CD14-positive monocyte (primary cell): Measurements from ENCODE around the gene R3HCC1L. TPM values are rescaled to one million over a fixed set of nuclear protein-coding genes. Genes with fewer than 3 reads are reported as not detected.

ENCODE experiments used
- DNase-seq, 3 donors: peaks; one replicate each; pipeline ENCODE4 v3.0.0-alpha.2; 2011 to 2022
- H2AFZ ChIP-seq: 2 replicates; pipeline ENCODE4 v1.6.0; 2012; ENCODE audit warnings: mild to moderate bottlenecking, low read depth, low read length, inconsistent platforms; ENCODE audit not compliant: insufficient read depth, poor library complexity, severe bottlenecking
- H3K27ac ChIP-seq, 2 donors: 1 replicate in 1 of 2; 2 replicates in 1 of 2; pipeline ENCODE4 v1.5.1; 2012 to 2013; ENCODE audit warnings: low read length in 2 of 2, control low read depth in 1 of 2, inconsistent platforms in 1 of 2, low read depth in 1 of 2, mild to moderate bottlenecking in 1 of 2
- H3K27me3 ChIP-seq, 2 donors: one replicate each; pipeline versions ENCODE4 v1.6.0 to v1.6.1; 2011 to 2013; ENCODE audit warnings: low read length in 2 of 2; ENCODE audit not compliant: control insufficient read depth in 2 of 2, insufficient read depth in 2 of 2
- H3K36me3 ChIP-seq, 2 donors: replicated peaks in 1 of 2; 1 replicate in 1 of 2; 2 replicates in 1 of 2; pipeline versions ENCODE4 v1.5.1 to v1.6.1; 2012 to 2013; ENCODE audit warnings: low read length in 2 of 2, control low read depth in 1 of 2, inconsistent platforms in 1 of 2, mild to moderate bottlenecking in 1 of 2; ENCODE audit not compliant: insufficient read depth in 2 of 2, control insufficient read depth in 1 of 2
- H3K4me1 ChIP-seq, 2 donors: 1 replicate in 1 of 2; 2 replicates in 1 of 2; pipeline versions ENCODE4 v1.5.1 to v1.6.1; 2012 to 2013; ENCODE audit warnings: low read length in 2 of 2, control low read depth in 1 of 2, inconsistent platforms in 1 of 2, mild to moderate bottlenecking in 1 of 2, moderate library complexity in 1 of 2; ENCODE audit not compliant: insufficient read depth in 2 of 2, control insufficient read depth in 1 of 2
- H3K4me2 ChIP-seq: replicated peaks from 2 replicates; pipeline ENCODE3; 2012; ENCODE audit warnings: low read length, moderate library complexity, mild to moderate bottlenecking; ENCODE audit not compliant: poor library complexity, severe bottlenecking; ENCODE audit errors: extremely low read depth
- H3K4me3 ChIP-seq, 3 experiments: fragments of 200-600 bp in 1 of 3; sonication (generic) in 1 of 3; replicated peaks in 1 of 3; 1 replicate in 2 of 3; 2 replicates in 1 of 3; pipeline ENCODE4 v1.5.1; 2011 to 2013; ENCODE audit warnings: low read length in 3 of 3, mild to moderate bottlenecking in 3 of 3, control low read depth in 2 of 3, low read depth in 2 of 3, inconsistent platforms in 1 of 3, moderate library complexity in 1 of 3
- H3K79me2 ChIP-seq: 2 replicates; pipeline ENCODE4 v1.6.0; 2012; ENCODE audit warnings: mild to moderate bottlenecking, control low read depth, inconsistent platforms, low read length, moderate library complexity; ENCODE audit not compliant: insufficient read depth
- H3K9ac ChIP-seq: 2 replicates; pipeline ENCODE4 v1.6.0; 2017; ENCODE audit warnings: low read length, mild to moderate bottlenecking; ENCODE audit not compliant: insufficient read depth, poor library complexity, severe bottlenecking
- H3K9me3 ChIP-seq, 2 donors: replicated peaks in 1 of 2; 1 replicate in 1 of 2; 2 replicates in 1 of 2; pipeline versions ENCODE4 v1.5.1 to v1.6.1; 2012 to 2013; ENCODE audit warnings: low read length in 2 of 2, control low read depth in 1 of 2; ENCODE audit not compliant: control insufficient read depth in 1 of 2, insufficient read depth in 1 of 2
- H4K20me1 ChIP-seq: 2 replicates; pipeline ENCODE4 v1.6.0; 2012; ENCODE audit warnings: mild to moderate bottlenecking, low read length, control low read depth, moderate library complexity; ENCODE audit not compliant: insufficient read depth
- H3K27ac Mint-ChIP-seq, 7 donors: one replicate each; pipeline ENCODE4 v1.8.0; 2020; ENCODE audit warnings: mild to moderate bottlenecking in 7 of 7, mixed read lengths in 7 of 7, moderate library complexity in 6 of 7, inconsistent platforms in 2 of 7
- H3K27me3 Mint-ChIP-seq, 3 donors: one replicate each; pipeline ENCODE4 v1.8.0; 2021 to 2022; ENCODE audit warnings: low read depth in 3 of 3, mild to moderate bottlenecking in 3 of 3, mixed read lengths in 3 of 3, moderate library complexity in 3 of 3, inconsistent platforms in 1 of 3
- H3K36me3 Mint-ChIP-seq, 2 donors: one replicate each; pipeline ENCODE4 v1.8.0; 2020; ENCODE audit warnings: mixed read lengths in 2 of 2, inconsistent platforms in 1 of 2, mild to moderate bottlenecking in 1 of 2
- H3K4me1 Mint-ChIP-seq: one replicate; pipeline ENCODE4 v1.8.0; 2020; ENCODE audit warnings: mild to moderate bottlenecking, mixed read lengths
- H3K4me3 Mint-ChIP-seq, 2 donors: one replicate each; pipeline ENCODE4 v1.8.0; 2020; ENCODE audit warnings: mild to moderate bottlenecking in 2 of 2, mixed read lengths in 2 of 2, moderate library complexity in 1 of 2
- H3K9me3 Mint-ChIP-seq, 7 donors: one replicate each; pipeline ENCODE4 v1.8.0; 2020 to 2022; ENCODE audit warnings: mixed read lengths in 7 of 7, mild to moderate bottlenecking in 6 of 7, moderate library complexity in 6 of 7, inconsistent platforms in 2 of 7
- WGBS: methylation state at CpG from one replicate; pipeline ENCODE4 v1.1.5; 2013; ENCODE audit warnings: missing lambda C conversion rate; ENCODE audit not compliant: insufficient coverage; 5-methylcytosine and 5-hydroxymethylcytosine counted together
- intact Hi-C, 2 donors: fragments of 100-400 bp; cut with micrococcal nuclease; formaldehyde crosslinking; loops; one replicate each; pipeline versions ENCODE4 v1.15.0 to v1.15.1; 2023
- polyA minus RNA-seq: library from RNA; depleted of rRNA, polyadenylated mRNA; stranded (reverse); fragments of >200 nt; gene quantifications from 2 replicates; pipeline ENCODE4 v1.2.3, GENCODE V29; 2012
- polyA plus RNA-seq, 3 donors: library from polyadenylated mRNA; depleted of rRNA in 1 of 3; unstranded in 2 of 3; stranded (reverse) in 1 of 3; fragments of 300-500 nt in 2 of 3; fragments of >200 nt in 1 of 3; fragmentation: Illumina TruSeq in 2 of 3; gene quantifications; 1 replicate in 2 of 3; 2 replicates in 1 of 3; pipeline ENCODE4 v1.2.3, GENCODE V29; 2012 to 2021
- total RNA-seq, 12 experiments: library from RNA in 1 of 12; stranded (reverse) in 1 of 12; fragments of 120-200 nt in 1 of 12; gene quantifications; one replicate each; pipeline ENCODE4 v1.2.4 and lab custom pipeline; 2013 to 2026; ENCODE audit warnings: mixed read lengths in 6 of 12, inconsistent platforms in 1 of 12
- TF ChIP-seq, protein P1 (sequence below): fragments of 200-600 bp; IDR thresholded peaks from one replicate; pipeline ENCODE4 v1.8.0; 2022; ENCODE audit warnings: antibody characterized with exemption, mild to moderate bottlenecking

R3HCC1L gene
- 18.4 TPM for total RNA-seq (2013)
- 10 to 100 TPM in 1 of 3 donors, 1 to 10 TPM in 2; 2.6 to 13.8 (median 2.7) TPM for polyA plus RNA-seq
- 7.2 and 7.4 TPM in 2 replicates for polyA minus RNA-seq
- total RNA-seq (lab: John Stamatoyannopoulos, UW), result 40.7 to 64.8 (median 46.9) reads per million in 11 experiments

GRCh38 chr10:98134431-98135221 lies at the start of gene R3HCC1L:
Gene R3HCC1L, plus strand, starts transcription at chr10:98134657. Its CDS starts 73,458 bp downstream, at chr10:98208115.
- Mint-ChIP-seq H3K4me3 (peak within 1 kb of the TSS; percentile 87 to 91), H3K36me3 (peaks cover 0 to 5% of the 10 kb centered on the region in 2 donors), H3K4me1 (peaks cover 47% of the 10 kb centered on the region), H3K9me3 (peaks cover 0 to 8% (median 4%) of the 10 kb centered on the region in 7 donors), H3K27me3 (peaks cover 2 to 5% (median 4%) of the 10 kb centered on the region in 3 donors), H3K27ac (peak within 1 kb of the TSS; percentile 95 to 99 (median 98))
- 1% methylated on average over 62 of the region's 64 CpGs for WGBS
- Histone ChIP-seq H3K36me3 (no peaks in the 10 kb centered on the region), H4K20me1 (peaks cover 44% of the 10 kb centered on the region), H3K9me3 (no peaks in the 10 kb centered on the region), H3K4me1 (peaks cover 22 to 31% of the 10 kb centered on the region in 2 donors), H3K27me3 (peaks cover 0 to 2% of the 10 kb centered on the region in 2 donors), H2AFZ (peak within 1 kb of the TSS; percentile 87), H3K4me3 (peak within 1 kb of the TSS; percentile 84 to 99 (median 95)), H3K9ac (peak within 1 kb of the TSS; percentile 100), H3K79me2 (peaks cover 52% of the 10 kb centered on the region), H3K4me2 (peak within 1 kb of the TSS; percentile 91), H3K27ac (peak within 1 kb of the TSS; percentile 92 to 100)
- intact Hi-C loops, result no loop called here
- TF ChIP-seq, protein P1, sequence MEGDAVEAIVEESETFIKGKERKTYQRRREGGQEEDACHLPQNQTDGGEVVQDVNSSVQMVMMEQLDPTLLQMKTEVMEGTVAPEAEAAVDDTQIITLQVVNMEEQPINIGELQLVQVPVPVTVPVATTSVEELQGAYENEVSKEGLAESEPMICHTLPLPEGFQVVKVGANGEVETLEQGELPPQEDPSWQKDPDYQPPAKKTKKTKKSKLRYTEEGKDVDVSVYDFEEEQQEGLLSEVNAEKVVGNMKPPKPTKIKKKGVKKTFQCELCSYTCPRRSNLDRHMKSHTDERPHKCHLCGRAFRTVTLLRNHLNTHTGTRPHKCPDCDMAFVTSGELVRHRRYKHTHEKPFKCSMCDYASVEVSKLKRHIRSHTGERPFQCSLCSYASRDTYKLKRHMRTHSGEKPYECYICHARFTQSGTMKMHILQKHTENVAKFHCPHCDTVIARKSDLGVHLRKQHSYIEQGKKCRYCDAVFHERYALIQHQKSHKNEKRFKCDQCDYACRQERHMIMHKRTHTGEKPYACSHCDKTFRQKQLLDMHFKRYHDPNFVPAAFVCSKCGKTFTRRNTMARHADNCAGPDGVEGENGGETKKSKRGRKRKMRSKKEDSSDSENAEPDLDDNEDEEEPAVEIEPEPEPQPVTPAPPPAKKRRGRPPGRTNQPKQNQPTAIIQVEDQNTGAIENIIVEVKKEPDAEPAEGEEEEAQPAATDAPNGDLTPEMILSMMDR, result no peak
- peak; percentile 87 to 88 (median 88) for DNase-seq

GRCh38 chr10:98085238-98085637 lies 49.2 kb upstream of the R3HCC1L start:
- 88% methylated on average over 2 of the region's 4 CpGs for WGBS
- no peak overlapping the region for H3K4me3 Mint-ChIP-seq

More at GRCh38 chr10:98085238-98085637, 49.2 kb upstream of the R3HCC1L start:
- H3K4me1 ChIP-seq, result peaks cover 0 to 1% of the 10 kb centered on the region in 2 donors
- H3K9me3 ChIP-seq, result no peaks in the 10 kb centered on the region
- no peak overlapping the region for H3K27ac ChIP-seq
- intact Hi-C loops, result no loop called here
- no peak overlapping the region for H3K4me3 ChIP-seq
- no peaks in the 10 kb centered on the region for H3K36me3 ChIP-seq
- no peak overlapping the region for H2AFZ ChIP-seq
- Mint-ChIP-seq H3K4me1 (peaks cover 1% of the 10 kb centered on the region), H3K9me3 (peaks cover 0 to 6% (median 0%) of the 10 kb centered on the region in 7 donors), H3K36me3 (no peaks in the 10 kb centered on the region), H3K27ac (no peak overlapping the region), H3K27me3 (peaks cover 50 to 74% (median 62%) of the 10 kb centered on the region in 3 donors)
- H3K4me2 ChIP-seq, result no peak overlapping the region
- H4K20me1 ChIP-seq, result no peaks in the 10 kb centered on the region
- H3K9ac ChIP-seq, result no peak overlapping the region
- no peaks in the 10 kb centered on the region for H3K79me2 ChIP-seq
- peaks cover 21 to 36% of the 10 kb centered on the region in 2 donors for H3K27me3 ChIP-seq
- TF ChIP-seq, protein P1, result no peak
- DNase-seq, result no peak
